OCI-LY7 (cell line): ENCODE results near the gene ASB2.

Source experiments
- EZH2phosphoT487 ChIP-seq: fragments of 200-600 bp; sonication (generic); IDR thresholded peaks from 2 replicates; pipeline ENCODE4 v1.6.1; 2018; ENCODE audit warnings: low read depth, borderline replicate concordance, mild to moderate bottlenecking, mixed run types, antibody characterized with exemption, low read length, moderate library complexity, mixed read lengths
- TF ChIP-seq, protein P1 (sequence below): fragments of 200-600 bp; sonication (generic); conservative IDR thresholded peaks from 2 replicates; pipeline ENCODE4 v1.5.1; 2014; ENCODE audit warnings: mild to moderate bottlenecking, antibody characterized with exemption, low read length, moderate library complexity, mixed read lengths

GRCh38 chr14:93965287-93965821 lies 11.0 kb downstream of the ASB2 start:
- TF ChIP-seq, protein P1, sequence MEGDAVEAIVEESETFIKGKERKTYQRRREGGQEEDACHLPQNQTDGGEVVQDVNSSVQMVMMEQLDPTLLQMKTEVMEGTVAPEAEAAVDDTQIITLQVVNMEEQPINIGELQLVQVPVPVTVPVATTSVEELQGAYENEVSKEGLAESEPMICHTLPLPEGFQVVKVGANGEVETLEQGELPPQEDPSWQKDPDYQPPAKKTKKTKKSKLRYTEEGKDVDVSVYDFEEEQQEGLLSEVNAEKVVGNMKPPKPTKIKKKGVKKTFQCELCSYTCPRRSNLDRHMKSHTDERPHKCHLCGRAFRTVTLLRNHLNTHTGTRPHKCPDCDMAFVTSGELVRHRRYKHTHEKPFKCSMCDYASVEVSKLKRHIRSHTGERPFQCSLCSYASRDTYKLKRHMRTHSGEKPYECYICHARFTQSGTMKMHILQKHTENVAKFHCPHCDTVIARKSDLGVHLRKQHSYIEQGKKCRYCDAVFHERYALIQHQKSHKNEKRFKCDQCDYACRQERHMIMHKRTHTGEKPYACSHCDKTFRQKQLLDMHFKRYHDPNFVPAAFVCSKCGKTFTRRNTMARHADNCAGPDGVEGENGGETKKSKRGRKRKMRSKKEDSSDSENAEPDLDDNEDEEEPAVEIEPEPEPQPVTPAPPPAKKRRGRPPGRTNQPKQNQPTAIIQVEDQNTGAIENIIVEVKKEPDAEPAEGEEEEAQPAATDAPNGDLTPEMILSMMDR, result no peak
- TF ChIP-seq EZH2phosphoT487, result no peak
